Keratinocyte (primary cell): ENCODE measurements around the gene SNHG17. TPM values are rescaled to one million over a fixed set of nuclear protein-coding genes. Genes with fewer than 3 reads are reported as not detected.
"Not testable (repeated sequence)": the region's sequence is repeated elsewhere in the genome, so short reads cannot be mapped to it uniquely, and the experiment has no call there.

Source experiments
- DNase-seq: peaks from one replicate; pipeline ENCODE4 v3.0.0-alpha.2; 2011; ENCODE audit warnings: low read depth, missing footprints, low spot score
- FAIRE-seq: peaks from 2 replicates; lab custom pipeline; 2011; peaks lifted over from hg19 to GRCh38; lab: Jason Lieb, UNC
- H2AFZ ChIP-seq: 2 replicates; pipeline ENCODE4 v1.6.0; 2012; ENCODE audit warnings: low read length, control low read depth, inconsistent platforms; ENCODE audit not compliant: control insufficient read depth
- H3K27ac ChIP-seq: 2 replicates; pipeline ENCODE4 v1.5.1; 2011; ENCODE audit warnings: low read length; ENCODE audit not compliant: control insufficient read depth, insufficient read depth
- H3K27me3 ChIP-seq: 3 replicates; pipeline ENCODE4 v1.6.0; 2011; ENCODE audit warnings: low read length; ENCODE audit not compliant: control insufficient read depth, insufficient read depth; ENCODE audit errors: extremely low read depth
- H3K36me3 ChIP-seq, 2 experiments: 2 replicates in 1 of 2; 3 replicates in 1 of 2; pipeline ENCODE4 v1.5.1; 2011; ENCODE audit warnings: low read length in 2 of 2, mild to moderate bottlenecking in 1 of 2; ENCODE audit not compliant: control insufficient read depth in 2 of 2, insufficient read depth in 2 of 2; ENCODE audit errors: extremely low read depth in 1 of 2
- H3K4me1 ChIP-seq: 3 replicates; pipeline ENCODE4 v1.5.1; 2011; ENCODE audit warnings: low read length; ENCODE audit not compliant: control insufficient read depth, insufficient read depth; ENCODE audit errors: extremely low read depth
- H3K4me2 ChIP-seq: 3 replicates; pipeline ENCODE4 v1.6.0; 2011; ENCODE audit warnings: low read depth, low read length; ENCODE audit not compliant: control insufficient read depth, insufficient read depth; ENCODE audit errors: extremely low read depth
- H3K4me3 ChIP-seq, 3 experiments: fragments of 200-600 bp in 1 of 3; sonication (generic) in 1 of 3; 2 replicates in 2 of 3; 3 replicates in 1 of 3; pipeline ENCODE4 v1.5.1; 2011 to 2016; ENCODE audit warnings: low read length in 3 of 3, mild to moderate bottlenecking in 3 of 3, control low read depth in 2 of 3, inconsistent platforms in 1 of 3, low read depth in 1 of 3, mixed read lengths in 1 of 3, mixed run types in 1 of 3, moderate library complexity in 1 of 3; ENCODE audit not compliant: control insufficient read depth in 2 of 3, insufficient read depth in 2 of 3; ENCODE audit errors: extremely low read depth in 1 of 3
- H3K79me2 ChIP-seq: 2 replicates; pipeline ENCODE4 v1.6.0; 2012; ENCODE audit warnings: low read length; ENCODE audit not compliant: control insufficient read depth, insufficient read depth
- H3K9ac ChIP-seq: 3 replicates; pipeline ENCODE4 v1.6.0; 2011; ENCODE audit warnings: low read length; ENCODE audit not compliant: control insufficient read depth, insufficient read depth; ENCODE audit errors: extremely low read depth
- H3K9me1 ChIP-seq: 3 replicates; pipeline ENCODE4 v1.6.0; 2011; ENCODE audit warnings: low read length; ENCODE audit not compliant: control insufficient read depth, insufficient read depth; ENCODE audit errors: extremely low read depth
- H3K9me3 ChIP-seq: 2 replicates; pipeline ENCODE4 v1.5.1; 2012; ENCODE audit warnings: low read depth, low read length; ENCODE audit not compliant: control insufficient read depth
- H4K20me1 ChIP-seq: 3 replicates; pipeline ENCODE4 v1.6.0; 2011; ENCODE audit warnings: low read length; ENCODE audit not compliant: control insufficient read depth, insufficient read depth; ENCODE audit errors: extremely low read depth
- CTCF ChIP-seq, 3 experiments: IDR thresholded peaks in 1 of 3; conservative IDR thresholded peaks in 1 of 3; optimal IDR thresholded peaks in 1 of 3; 2 replicates in 2 of 3; 3 replicates in 1 of 3; pipeline versions ENCODE3 to v1.5.1; 2011; ENCODE audit warnings: low read length in 3 of 3, mild to moderate bottlenecking in 3 of 3, moderate library complexity in 2 of 3, control low read depth in 1 of 3, inconsistent platforms in 1 of 3; ENCODE audit not compliant: insufficient read depth in 2 of 3; ENCODE audit errors: extremely low read depth in 1 of 3
- EZH2 ChIP-seq: IDR thresholded peaks from one replicate; pipeline ENCODE4 v1.6.1; 2012; ENCODE audit warnings: inconsistent platforms, mild to moderate bottlenecking, low read length, moderate library complexity
- dilution Hi-C: fragments of 300-500 bp; cut with MboI; formaldehyde crosslinking; loops from one replicate; pipeline ENCODE4 v1.7.0; 2020; ENCODE audit warnings: low sequenced_read_pairs; ENCODE audit not compliant: extremely low pct_ligation_motif_present
- polyA plus RNA-seq, 5 experiments: library from polyadenylated mRNA; depleted of rRNA in 3 of 5; stranded (reverse) in 3 of 5; stranded (forward) in 1 of 5; unstranded in 1 of 5; fragments of >200 nt; gene quantifications; 1 replicate in 1 of 5; 2 replicates in 3 of 5; 3 replicates in 1 of 5; pipeline versions ENCODE4 v1.2.1 to v1.2.3, GENCODE V29; 2011 to 2012; ENCODE audit warnings: missing spikeins in 2 of 5, low read depth in 1 of 5, low replicate concordance in 1 of 5

The SNHG17 gene
- polyA plus RNA-seq, 1 donor (not counting 4 experiments of a cell fraction or from before 2014, with no cell fraction given) = 25.3 TPM

GRCh38 chr20:38402816-38403215, 32.3 kb downstream of the SNHG17 start:
- dilution Hi-C loops = no loop called here

GRCh38 chr20:38402089-38402488, 33.0 kb downstream of the SNHG17 start:
- no peaks in the 10 kb centered on the region for H3K9me3 ChIP-seq
- H3K4me3 ChIP-seq = no peak overlapping the region
- FAIRE-seq = no peak
- H4K20me1 ChIP-seq = no peaks in the 10 kb centered on the region
- H3K4me1 ChIP-seq = no peaks in the 10 kb centered on the region
- dilution Hi-C loops = no loop called here
- no peak for TF ChIP-seq CTCF (optimal IDR thresholded peaks at IDR 0.05 in 1 of 3, IDR thresholded peaks at IDR 0.05 in 1 of 3, conservative IDR thresholded peaks at IDR 0.05 in 1 of 3; ENCODE audit: extremely low read depth in 1 of 3, insufficient read depth in 2 of 3, low read length in 3 of 3)
- H3K79me2 ChIP-seq = no peaks in the 10 kb centered on the region
- no peaks in the 10 kb centered on the region for H3K36me3 ChIP-seq
- H3K27ac ChIP-seq = no peak overlapping the region
- H3K9me1 ChIP-seq = no peaks in the 10 kb centered on the region
- H3K4me2 ChIP-seq = no peak overlapping the region
- no peak for DNase-seq
- H2AFZ ChIP-seq = no peak overlapping the region
- no peaks in the 10 kb centered on the region for H3K27me3 ChIP-seq
- H3K9ac ChIP-seq = no peak overlapping the region

More at GRCh38 chr20:38402816-38403215, 32.3 kb downstream of the SNHG17 start:
- TF ChIP-seq CTCF (optimal IDR thresholded peaks at IDR 0.05 in 1 of 3, IDR thresholded peaks at IDR 0.05 in 1 of 3, conservative IDR thresholded peaks at IDR 0.05 in 1 of 3; ENCODE audit: extremely low read depth in 1 of 3, insufficient read depth in 2 of 3, low read length in 3 of 3) (no peak), EZH2 (no peak)
- FAIRE-seq (no peak), DNase-seq (no peak)
- Histone ChIP-seq H3K9me1 (no peaks in the 10 kb centered on the region), H3K4me1 (no peaks in the 10 kb centered on the region), H3K9me3 (no peaks in the 10 kb centered on the region), H2AFZ (no peak overlapping the region), H3K9ac (no peak overlapping the region), H3K36me3 (no peaks in the 10 kb centered on the region), H3K4me2 (no peak overlapping the region), H3K79me2 (no peaks in the 10 kb centered on the region), H3K27me3 (no peaks in the 10 kb centered on the region), H4K20me1 (no peaks in the 10 kb centered on the region), H3K4me3 (no peak overlapping the region), H3K27ac (no peak overlapping the region)

- H3K27me3 ChIP-seq, H4K20me1 ChIP-seq, H3K4me3 ChIP-seq, H3K36me3 ChIP-seq, dilution Hi-C loops, H3K9me3 ChIP-seq, H3K4me2 ChIP-seq, FAIRE-seq, H3K9me1 ChIP-seq, H3K27ac ChIP-seq, DNase-seq, H3K79me2 ChIP-seq, H3K9ac ChIP-seq, H2AFZ ChIP-seq, H3K4me1 ChIP-seq: not testable (repeated sequence)
Observed at GRCh38 chr20:38395751-38396395, 39.3 kb downstream of the SNHG17 start.
